GM12878 (cell line): ENCODE data around the gene DGAT2. TPM values are rescaled to one million over a fixed set of nuclear protein-coding genes. Genes with fewer than 3 reads are reported as not detected.

Source experiments
- ATAC-seq: fragments of 200-7000 bp; cut with Tn5 transposase; 3 replicates; pipeline ENCODE4 v1.9.1; 2020; ENCODE audit warnings: mild to moderate bottlenecking, moderate library complexity
- BruUV-seq: library from RNA; stranded (reverse); fragments of 400-500 nt; replicated peaks from 2 replicates; lab custom pipeline; 2021; lab: Mats Ljungman, UMichigan
- CTCF ChIA-PET: fragments of 300-600 bp; sonication (Branson Sonifier 250); formaldehyde crosslinking; extraction: SDS; loops from one replicate; lab custom pipeline; 2021; ENCODE audit warnings: inconsistent platforms; lab: Yijun Ruan, JAX
- POLR2A ChIA-PET: fragments of 350-600 bp; formaldehyde crosslinking; extraction: SDS; loops from one replicate; lab custom pipeline; 2021; ENCODE audit warnings: inconsistent platforms; lab: Charles Lee
- RAD21 ChIA-PET: fragments of 300-600 bp; sonication (Branson Sonifier 250); formaldehyde crosslinking; loops from one replicate; lab custom pipeline; 2023; ENCODE audit warnings: antibody characterized with exemption; ENCODE audit not compliant: unreplicated experiment; lab: Charles Lee
- SMC1A ChIA-PET: fragments of 300-600 bp; sonication (Branson Sonifier 250); formaldehyde crosslinking; loops from one replicate; lab custom pipeline; 2023; ENCODE audit not compliant: unreplicated experiment, uncharacterized antibody; lab: Charles Lee
- DNase-seq: peaks from one replicate; pipeline ENCODE4 v3.0.0-alpha.2; 2011; ENCODE audit warnings: low read depth, low spot score
- FAIRE-seq: peaks from 3 replicates; lab custom pipeline; 2011; peaks lifted over from hg19 to GRCh38; lab: Jason Lieb, UNC
- H2AFZ ChIP-seq: 2 replicates; pipeline ENCODE4 v1.6.0; 2011; ENCODE audit warnings: low read depth, low read length, control low read depth; ENCODE audit not compliant: control insufficient read depth
- H3K27ac ChIP-seq: 2 replicates; pipeline ENCODE4 v1.5.1; 2011; ENCODE audit warnings: control low read depth; ENCODE audit not compliant: control insufficient read depth, insufficient read depth
- H3K27me3 ChIP-seq, 2 experiments: replicated peaks in 1 of 2; 2 replicates each; pipeline versions ENCODE4 v1.6.0 to v1.6.1; 2011; ENCODE audit warnings: low read length in 1 of 2; ENCODE audit not compliant: control insufficient read depth in 2 of 2, insufficient read depth in 2 of 2
- H3K36me3 ChIP-seq, 2 experiments: 2 replicates each; pipeline ENCODE4 v1.5.1; 2011; ENCODE audit warnings: low read length in 1 of 2; ENCODE audit not compliant: control insufficient read depth in 2 of 2, insufficient read depth in 2 of 2
- H3K4me1 ChIP-seq: 2 replicates; pipeline ENCODE4 v1.6.1; 2011; ENCODE audit warnings: mild to moderate bottlenecking, low read length, moderate library complexity, mixed read lengths; ENCODE audit not compliant: control insufficient read depth, insufficient read depth
- H3K4me2 ChIP-seq: 2 replicates; pipeline ENCODE4 v1.6.0; 2011; ENCODE audit warnings: control low read depth; ENCODE audit not compliant: control insufficient read depth, insufficient read depth
- H3K4me3 ChIP-seq: fragments of 200-600 bp; sonication (generic); 2 replicates; pipeline ENCODE4 v1.5.1; 2016
- H3K79me2 ChIP-seq: 2 replicates; pipeline ENCODE4 v1.6.0; 2011; ENCODE audit warnings: low read length; ENCODE audit not compliant: control insufficient read depth, insufficient read depth
- H3K9ac ChIP-seq: 2 replicates; pipeline ENCODE4 v1.8.0; 2011; ENCODE audit warnings: low read length, control low read depth, mixed read lengths; ENCODE audit not compliant: control insufficient read depth, insufficient read depth
- H3K9me3 ChIP-seq: replicated peaks from 3 replicates; pipeline ENCODE4 v1.5.1; 2011; ENCODE audit warnings: mild to moderate bottlenecking, low read length; ENCODE audit not compliant: control insufficient read depth, insufficient read depth
- H4K20me1 ChIP-seq: 2 replicates; pipeline ENCODE4 v1.6.0; 2011; ENCODE audit not compliant: control insufficient read depth, insufficient read depth
- CHD1 ChIP-seq: IDR thresholded peaks from 2 replicates; pipeline ENCODE4 v1.6.1; 2012; ENCODE audit warnings: low read depth, low read length, improper control_type of control experiment
- GATAD2B ChIP-seq: fragments of 450-650 bp; conservative IDR thresholded peaks from 2 replicates; pipeline ENCODE4 v1.6.1; 2017; ENCODE audit warnings: low read depth, mild to moderate bottlenecking, moderate library complexity
- PAX8 ChIP-seq: fragments of 450-650 bp; IDR thresholded peaks from 2 replicates; pipeline ENCODE4 v1.6.1; 2017; ENCODE audit warnings: mild to moderate bottlenecking, moderate library complexity
- RAD51 ChIP-seq: fragments of 450-650 bp; IDR thresholded peaks from 2 replicates; pipeline ENCODE4 v1.6.1; 2016; ENCODE audit warnings: moderate library complexity, mild to moderate bottlenecking, inconsistent platforms
- SMARCA5 ChIP-seq: fragments of 450-650 bp; IDR thresholded peaks from 2 replicates; pipeline ENCODE4 v1.6.1; 2017; ENCODE audit warnings: mild to moderate bottlenecking
- WRNIP1 ChIP-seq: IDR thresholded peaks from 2 replicates; pipeline ENCODE4 v1.6.1; 2011; ENCODE audit warnings: low read depth, low read length, improper control_type of control experiment, borderline replicate concordance
- WGBS: methylation state at CpG from one replicate; pipeline ENCODE4 v1.1.6; 2016; ENCODE audit warnings: low lambda C conversion rate; ENCODE audit not compliant: insufficient replicate concordance, insufficient coverage; ENCODE audit errors: missing lambda C conversion rate; 5-methylcytosine and 5-hydroxymethylcytosine counted together
- in situ Hi-C: fragments of 300-500 bp; cut with MboI; formaldehyde crosslinking; loops from 9 replicates; pipeline ENCODE4 v1.14.3; 2018; ENCODE audit warnings: mixed read lengths
- intact Hi-C: fragments of 100-400 bp; cut with micrococcal nuclease; formaldehyde crosslinking; loops from one replicate; pipeline ENCODE4 v1.14.2; 2022; ENCODE audit not compliant: unreplicated experiment
- polyA plus RNA-seq, 11 experiments: library from polyadenylated mRNA; depleted of rRNA in 4 of 11; unstranded in 6 of 11; stranded (reverse) in 5 of 11; fragments of >200 nt; fragmentation: Nextera tagmentation in 4 of 11; fragmentation: Illumina TruSeq in 1 of 11; extraction: Ambion mirVana in 4 of 11; extraction: Trizol in 1 of 11; gene quantifications; 1 replicate in 1 of 11; 2 replicates in 10 of 11; pipeline versions ENCODE4 v1.2.1 to v1.2.3, GENCODE V29; 2011 to 2016; ENCODE audit warnings: inconsistent platforms in 2 of 11, missing spikeins in 2 of 11, low read depth in 1 of 11
- total RNA-seq, 4 experiments: library from RNA; depleted of rRNA in 3 of 4; stranded (reverse); fragments of >200 nt in 3 of 4; fragmentation: Illumina TruSeq in 1 of 4; extraction: Trizol in 1 of 4; gene quantifications; 2 replicates each; pipeline versions ENCODE4 v1.2.1 to v1.2.3, GENCODE V29; 2013 to 2021
- TF ChIP-seq, protein P1 (sequence below): IDR thresholded peaks from 2 replicates; pipeline ENCODE4 v1.6.1; 2012; ENCODE audit warnings: low read depth, low read length, improper control_type of control experiment

The DGAT2 gene
- total and polyA plus RNA-seq, 10 of the 15 experiments (the other 5 are each of a cell fraction or from before 2014, with no cell fraction given), result 5.1 to 25.9 (median 17.6) TPM

DNA sequence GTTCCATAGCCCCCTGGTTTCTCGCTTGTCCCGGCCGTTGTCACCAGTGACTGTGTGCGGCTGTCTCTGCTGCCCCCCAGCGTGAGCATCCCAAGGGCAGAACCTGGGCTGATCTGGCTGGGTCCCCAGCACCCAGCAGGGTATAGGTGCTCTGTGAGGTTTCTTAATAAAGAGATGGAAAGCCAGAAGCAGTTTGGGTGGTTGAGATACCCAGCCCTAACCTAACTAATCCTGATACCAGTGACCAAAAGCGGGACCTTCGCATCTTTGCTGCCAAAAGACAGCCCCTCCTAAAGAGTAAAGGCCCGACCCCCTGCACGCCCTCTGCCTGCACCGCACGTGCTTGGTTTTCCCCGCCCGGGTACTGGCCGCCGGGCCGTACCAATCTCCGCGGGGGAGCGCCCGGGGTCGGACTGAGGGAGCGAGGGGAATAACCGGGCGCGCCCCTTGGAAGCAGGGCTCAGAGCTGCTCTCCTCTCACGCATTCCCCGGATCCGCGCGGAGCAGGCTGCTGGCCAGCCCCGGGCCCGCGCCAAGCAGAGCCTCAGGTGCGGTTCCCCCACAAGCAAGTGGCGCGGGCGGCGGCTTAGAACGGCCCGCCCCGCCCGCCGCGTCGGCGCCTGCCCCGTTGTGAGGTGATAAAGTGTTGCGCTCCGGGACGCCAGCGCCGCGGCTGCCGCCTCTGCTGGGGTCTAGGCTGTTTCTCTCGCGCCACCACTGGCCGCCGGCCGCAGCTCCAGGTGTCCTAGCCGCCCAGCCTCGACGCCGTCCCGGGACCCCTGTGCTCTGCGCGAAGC lies at the start of gene DGAT2 (continued):
- TF ChIP-seq SMARCA5 (0 out of 2 replicates have a peak, but pooled peaks have one; percentile 13), CHD1 (peak; percentile 98), RAD51 (peak; percentile 62)

DNA sequence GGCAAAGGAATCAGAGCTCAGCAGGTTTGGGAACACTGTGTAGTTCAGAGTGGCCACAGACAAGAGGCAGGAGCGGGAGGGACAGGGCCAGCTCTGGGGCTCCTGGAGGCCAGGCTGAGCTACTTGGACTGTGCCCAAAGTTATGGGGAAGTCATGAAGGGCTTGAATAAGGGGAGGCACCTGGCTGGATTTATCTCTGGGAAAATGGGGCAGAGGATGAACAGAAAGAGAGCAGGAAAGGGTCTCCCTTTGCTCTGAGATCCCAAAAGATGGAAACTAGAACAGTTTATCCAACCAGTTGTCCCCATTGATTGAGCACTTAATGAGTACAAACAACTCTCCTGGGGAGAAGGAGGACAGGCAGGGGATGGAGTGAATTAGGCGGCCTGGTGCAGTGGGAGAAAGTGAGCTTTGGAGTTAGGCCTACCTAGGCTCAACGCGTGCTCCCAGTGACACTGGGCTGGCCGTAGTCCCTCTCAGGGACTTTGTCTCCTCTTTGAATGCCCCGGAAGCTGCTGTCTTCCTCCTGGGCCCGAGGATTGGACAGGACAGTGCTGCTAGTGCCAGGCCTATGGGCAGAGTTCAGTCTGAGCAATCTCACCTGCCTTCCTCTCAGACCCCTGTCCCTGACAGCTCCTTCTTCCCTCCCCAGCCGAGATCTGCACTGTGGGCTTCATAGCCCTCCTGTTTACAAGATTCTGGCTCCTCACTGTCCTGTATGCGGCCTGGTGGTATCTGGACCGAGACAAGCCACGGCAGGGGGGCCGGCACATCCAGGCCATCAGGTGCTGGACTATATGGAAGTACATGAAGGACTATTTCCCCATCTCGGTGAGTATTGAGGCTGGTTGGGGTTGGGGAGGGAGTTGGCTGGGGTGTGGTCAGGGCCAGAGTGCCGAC lies 49.0 kb upstream of the DGAT2 start:
- DNase-seq, result no peak
- CTCF ChIA-PET, result interaction anchor here (0.6 to 2.8 kb wide), 5 partner anchors 11 to 265 kb away, joined by 3 to 18 read pairs (median 4); no protein-coding TSS in a partner anchor
- Histone ChIP-seq H2AFZ (peak overlapping the region; percentile 15), H3K79me2 (no peaks in the 10 kb centered on the region), H3K9ac (no peak overlapping the region), H3K36me3 (no peaks in the 10 kb centered on the region), H3K4me1 (peaks cover 11% of the 10 kb centered on the region), H3K27me3 (no peaks in the 10 kb centered on the region), H3K27ac (0 out of 2 replicates have a peak overlapping the region, but pooled peaks have one; percentile 10), H3K9me3 (no peaks in the 10 kb centered on the region), H4K20me1 (no peaks in the 10 kb centered on the region), H3K4me2 (peak overlapping the region; percentile 22; the same call in 1 of the 2 replicates), H3K4me3 (no peak overlapping the region)
- intact Hi-C loops (loop anchor here (10.0 kb wide), 1 partner anchor 605 kb away; no protein-coding TSS in a partner anchor), in situ Hi-C loops (loop anchor here (10.0 kb wide), 1 partner anchor 145 kb away; no protein-coding TSS in a partner anchor)
- no peak for FAIRE-seq
- RAD21 ChIA-PET, result interaction anchor here (0.8 to 1.3 kb wide), 4 partner anchors 45 to 433 kb away, joined by 3 to 4 read pairs (median 3); no protein-coding TSS in a partner anchor
- TF ChIP-seq, protein P1, sequence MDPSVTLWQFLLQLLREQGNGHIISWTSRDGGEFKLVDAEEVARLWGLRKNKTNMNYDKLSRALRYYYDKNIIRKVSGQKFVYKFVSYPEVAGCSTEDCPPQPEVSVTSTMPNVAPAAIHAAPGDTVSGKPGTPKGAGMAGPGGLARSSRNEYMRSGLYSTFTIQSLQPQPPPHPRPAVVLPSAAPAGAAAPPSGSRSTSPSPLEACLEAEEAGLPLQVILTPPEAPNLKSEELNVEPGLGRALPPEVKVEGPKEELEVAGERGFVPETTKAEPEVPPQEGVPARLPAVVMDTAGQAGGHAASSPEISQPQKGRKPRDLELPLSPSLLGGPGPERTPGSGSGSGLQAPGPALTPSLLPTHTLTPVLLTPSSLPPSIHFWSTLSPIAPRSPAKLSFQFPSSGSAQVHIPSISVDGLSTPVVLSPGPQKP, result no peak
- TF ChIP-seq PAX8 (no peak), GATAD2B (no peak), WRNIP1 (no peak), RAD51 (no peak)
- WGBS, result 83% methylated on average over 14 of the region's 14 CpGs
- POLR2A ChIA-PET, result interaction anchor here (0.6 kb wide), 1 partner anchor 212 kb away, joined by 6 read pairs; no protein-coding TSS in a partner anchor
- SMC1A ChIA-PET, result interaction anchor here (0.6 to 1.0 kb wide), 3 partner anchors 10 to 569 kb away, joined by 3 read pairs; partner anchors contain the start of gene SLCO2B1
- BruUV-seq, result no TSS peak
- no peak for ATAC-seq
